Activated naive CD4-positive, alpha-beta T cell treated with anti-CD3 and anti-CD28 coated beads, Interleukin-2, amount 50 U/mL, for 24 hours (primary cell): ENCODE measurements around the gene FAM193B.

Source experiments
- H3K27ac Mint-ChIP-seq: one replicate; pipeline ENCODE4 v1.8.0; 2021; ENCODE audit warnings: mild to moderate bottlenecking, mixed read lengths
- H3K27me3 Mint-ChIP-seq: one replicate; pipeline ENCODE4 v1.8.0; 2021; ENCODE audit warnings: mixed read lengths
- H3K36me3 Mint-ChIP-seq: one replicate; pipeline ENCODE4 v1.8.0; 2021; ENCODE audit warnings: mixed read lengths
- H3K4me1 Mint-ChIP-seq: one replicate; pipeline ENCODE4 v1.8.0; 2021; ENCODE audit warnings: mixed read lengths
- H3K4me3 Mint-ChIP-seq: one replicate; pipeline ENCODE4 v1.8.0; 2021; ENCODE audit warnings: mild to moderate bottlenecking, mixed read lengths
- H3K9me3 Mint-ChIP-seq: one replicate; pipeline ENCODE4 v1.8.0; 2021; ENCODE audit warnings: mixed read lengths

FAM193B gene

GRCh38 chr5:177470759-177471536 is 83.4 kb downstream of the FAM193B start:
- Mint-ChIP-seq H3K27ac (no peak overlapping the region), H3K4me1 (peaks cover 25% of the 10 kb centered on the region), H3K9me3 (no peaks in the 10 kb centered on the region)

More at GRCh38 chr5:177470759-177471536, 83.4 kb downstream of the FAM193B start:
- Mint-ChIP-seq H3K4me3 (no peak overlapping the region), H3K36me3 (no peaks in the 10 kb centered on the region), H3K27me3 (no peaks in the 10 kb centered on the region)
